H1 (cell line): ENCODE data around the gene PEX5L. TPM values are rescaled to one million over a fixed set of nuclear protein-coding genes. Genes with fewer than 3 reads are reported as not detected.

Experiments
- CTCF ChIA-PET: fragments of 300-600 bp; sonication (Branson Sonifier 250); formaldehyde crosslinking; loops from one replicate; lab custom pipeline; 2021; ENCODE audit not compliant: partially characterized antibody; lab: Charles Lee
- POLR2A ChIA-PET: fragments of 300-600 bp; sonication (Branson Sonifier 250); formaldehyde crosslinking; loops from one replicate; lab custom pipeline; 2021; ENCODE audit warnings: inconsistent platforms; ENCODE audit not compliant: partially characterized antibody; lab: Charles Lee
- DNase-seq, 2 experiments: peaks; one replicate each; pipeline versions ENCODE4 v3.0.0 to v3.0.0-alpha.2; 2010 to 2022; ENCODE audit warnings: low spot score in 2 of 2, low read depth in 1 of 2, mixed read lengths in 1 of 2
- FAIRE-seq: peaks from 2 replicates; lab custom pipeline; 2011; peaks lifted over from hg19 to GRCh38; lab: Jason Lieb, UNC
- H2AFZ ChIP-seq: 2 replicates; pipeline ENCODE4 v1.8.1; 2012; ENCODE audit warnings: low read length, inconsistent platforms
- H2AK5ac ChIP-seq: 2 replicates; pipeline ENCODE4 v1.6.1; 2013; ENCODE audit warnings: low read depth, low read length
- H2BK120ac ChIP-seq: replicated peaks from 2 replicates; pipeline ENCODE3; 2013; ENCODE audit warnings: low read depth, low read length, inconsistent platforms
- H2BK12ac ChIP-seq: 2 replicates; pipeline ENCODE4 v1.6.1; 2013; ENCODE audit warnings: low read depth, low read length
- H2BK15ac ChIP-seq: 2 replicates; pipeline ENCODE4 v1.6.1; 2013; ENCODE audit warnings: low read length
- H2BK20ac ChIP-seq: 2 replicates; pipeline ENCODE4 v1.6.1; 2013; ENCODE audit warnings: low read length
- H2BK5ac ChIP-seq: 2 replicates; pipeline ENCODE4 v1.6.1; 2013; ENCODE audit warnings: low read depth, low read length
- H3K14ac ChIP-seq: 2 replicates; pipeline ENCODE4 v1.6.1; 2013; ENCODE audit warnings: inconsistent platforms; ENCODE audit not compliant: insufficient read length
- H3K18ac ChIP-seq: 2 replicates; pipeline ENCODE4 v1.6.1; 2013; ENCODE audit warnings: low read length; ENCODE audit errors: extremely low read depth
- H3K23ac ChIP-seq: 2 replicates; pipeline ENCODE4 v1.6.1; 2013; ENCODE audit warnings: inconsistent platforms; ENCODE audit not compliant: insufficient read length
- H3K23me2 ChIP-seq: 2 replicates; pipeline ENCODE4 v1.6.1; 2013; ENCODE audit warnings: low read depth, low read length
- H3K27ac ChIP-seq: 2 replicates; pipeline ENCODE4 v1.6.1; 2011; ENCODE audit warnings: low read depth, low read length, inconsistent platforms
- H3K27me3 ChIP-seq, 4 experiments: replicated peaks in 1 of 4; 1 replicate in 1 of 4; 2 replicates in 3 of 4; pipeline versions ENCODE4 v1.6.1 to v1.8.1; 2011 to 2013; ENCODE audit warnings: low read length in 3 of 4, mild to moderate bottlenecking in 3 of 4, inconsistent platforms in 2 of 4, mixed read lengths in 2 of 4, moderate library complexity in 1 of 4; ENCODE audit not compliant: control insufficient read depth in 3 of 4, insufficient read depth in 3 of 4; ENCODE audit errors: extremely low read depth in 1 of 4
- H3K36me3 ChIP-seq, 4 experiments: 2 replicates each; pipeline versions ENCODE4 v1.6.1 to v1.8.1; 2011 to 2013; ENCODE audit warnings: mild to moderate bottlenecking in 4 of 4, low read length in 3 of 4, moderate library complexity in 2 of 4, control low read depth in 1 of 4, inconsistent platforms in 1 of 4; ENCODE audit not compliant: insufficient read depth in 4 of 4, control insufficient read depth in 2 of 4
- H3K4ac ChIP-seq: replicated peaks from 2 replicates; pipeline ENCODE3; 2013; ENCODE audit warnings: low read length, low read depth, mixed read lengths, inconsistent platforms; ENCODE audit not compliant: insufficient read length
- H3K4me1 ChIP-seq, 4 experiments: replicated peaks in 1 of 4; 1 replicate in 1 of 4; 2 replicates in 3 of 4; pipeline versions ENCODE4 v1.6.1 to v1.8.1; 2011 to 2013; ENCODE audit warnings: low read length in 3 of 4, inconsistent platforms in 2 of 4, mixed read lengths in 1 of 4; ENCODE audit not compliant: insufficient read depth in 4 of 4, control insufficient read depth in 3 of 4
- H3K4me2 ChIP-seq, 2 experiments: 2 replicates each; pipeline versions ENCODE4 v1.6.1 to v1.8.1; 2011 to 2013; ENCODE audit warnings: low read depth in 2 of 2, low read length in 2 of 2, control low read depth in 1 of 2, inconsistent platforms in 1 of 2, mild to moderate bottlenecking in 1 of 2; ENCODE audit not compliant: insufficient read depth in 1 of 2
- H3K4me3 ChIP-seq, 4 experiments: fragments of 200-600, 300-600 bp in 1 of 4; sonication (generic), shearing (Covaris generic), sonication (Bioruptor Twin) in 1 of 4; 2 replicates each; pipeline versions ENCODE4 v1.5.1 to v1.8.1; 2011 to 2016; ENCODE audit warnings: low read length in 4 of 4, low read depth in 3 of 4, control low read depth in 2 of 4, inconsistent platforms in 2 of 4, mild to moderate bottlenecking in 2 of 4, mixed read lengths in 1 of 4, moderate library complexity in 1 of 4; ENCODE audit not compliant: insufficient read depth in 2 of 4; ENCODE audit errors: extremely low read depth in 1 of 4
- H3K56ac ChIP-seq: replicated peaks from 2 replicates; pipeline ENCODE3; 2013; ENCODE audit warnings: low read depth, mild to moderate bottlenecking, mixed read lengths, low read length, inconsistent platforms; ENCODE audit not compliant: insufficient read length
- H3K79me1 ChIP-seq: 2 replicates; pipeline ENCODE4 v1.6.1; 2013; ENCODE audit warnings: low read depth, low read length, control low read depth
- H3K79me2 ChIP-seq, 2 experiments: 2 replicates each; pipeline versions ENCODE4 v1.6.1 to v1.8.1; 2012 to 2013; ENCODE audit warnings: low read length in 2 of 2, mild to moderate bottlenecking in 2 of 2, inconsistent platforms in 1 of 2; ENCODE audit not compliant: insufficient read depth in 2 of 2, control insufficient read depth in 1 of 2
- H3K9ac ChIP-seq, 4 experiments: replicated peaks in 1 of 4; 1 replicate in 1 of 4; 2 replicates in 3 of 4; pipeline versions ENCODE4 v1.6.1 to v1.8.1; 2011 to 2013; ENCODE audit warnings: low read depth in 3 of 4, low read length in 3 of 4, control low read depth in 2 of 4, mild to moderate bottlenecking in 2 of 4, moderate library complexity in 2 of 4, inconsistent platforms in 1 of 4; ENCODE audit errors: extremely low read depth in 1 of 4
- H3K9me3 ChIP-seq, 2 experiments: 2 replicates each; pipeline versions ENCODE4 v1.6.1 to v1.8.1; 2012 to 2013; ENCODE audit warnings: mild to moderate bottlenecking in 2 of 2, moderate library complexity in 2 of 2, control low read depth in 1 of 2, inconsistent platforms in 1 of 2, low read depth in 1 of 2, low read length in 1 of 2, mixed read lengths in 1 of 2; ENCODE audit not compliant: insufficient read depth in 2 of 2
- H4K20me1 ChIP-seq, 2 experiments: replicated peaks in 1 of 2; 2 replicates each; pipeline versions ENCODE3 to v1.8.1; 2011 to 2013; ENCODE audit warnings: inconsistent platforms in 2 of 2, low read length in 2 of 2, mild to moderate bottlenecking in 1 of 2; ENCODE audit not compliant: insufficient read depth in 2 of 2, control insufficient read depth in 1 of 2
- H4K5ac ChIP-seq: 2 replicates; pipeline ENCODE4 v1.6.1; 2013; ENCODE audit warnings: low read length, low read depth, mixed read lengths, inconsistent platforms; ENCODE audit not compliant: insufficient read length
- H4K8ac ChIP-seq: 2 replicates; pipeline ENCODE4 v1.8.0; 2013; ENCODE audit warnings: mild to moderate bottlenecking, moderate library complexity, low read length, inconsistent platforms; ENCODE audit not compliant: insufficient read depth; ENCODE audit errors: extremely low read depth
- H4K91ac ChIP-seq: replicated peaks from 2 replicates; pipeline ENCODE3; 2013; ENCODE audit warnings: low read length, mixed read lengths, inconsistent platforms; ENCODE audit not compliant: insufficient read length
- CBX5 ChIP-seq: fragments of 300-800, 300-1000 bp; sonication (generic); IDR thresholded peaks from 2 replicates; pipeline ENCODE4 v1.7.1; 2016; ENCODE audit warnings: antibody characterized with exemption, low read length, low read depth
- POLR2A ChIP-seq, 2 experiments: IDR thresholded peaks; 1 replicate in 1 of 2; 2 replicates in 1 of 2; pipeline ENCODE4 v1.6.1; 2011; ENCODE audit warnings: low read depth in 2 of 2, low read length in 2 of 2, mild to moderate bottlenecking in 2 of 2; ENCODE audit errors: control extremely low read depth in 1 of 2
- RNF2 ChIP-seq: fragments of 200-900, 300-1000 bp; sonication (generic); IDR thresholded peaks from 2 replicates; pipeline ENCODE4 v1.7.1; 2016; ENCODE audit warnings: borderline replicate concordance, low read depth, mild to moderate bottlenecking, antibody characterized with exemption, low read length; ENCODE audit not compliant: poor library complexity, severe bottlenecking; ENCODE audit errors: missing control alignments
- WGBS, 2 experiments: shearing (Covaris generic) in 1 of 2; methylation state at CpG; one replicate each; pipeline versions ENCODE4 v1.1.6 to v1.1.7; 2013 to 2015; ENCODE audit warnings: low lambda C conversion rate in 2 of 2, mixed read lengths in 2 of 2, inconsistent platforms in 1 of 2, low coverage in 1 of 2, missing lambda C conversion rate in 1 of 2; ENCODE audit not compliant: insufficient replicate concordance in 2 of 2, insufficient coverage in 1 of 2, insufficient read length in 1 of 2; ENCODE audit errors: extremely low coverage in 1 of 2, missing lambda C conversion rate in 1 of 2; 5-methylcytosine and 5-hydroxymethylcytosine counted together
- polyA plus RNA-seq, 7 experiments: library from polyadenylated mRNA; depleted of rRNA in 3 of 7; stranded (reverse) in 5 of 7; unstranded in 2 of 7; fragments of >200 nt in 5 of 7; fragments of 200-250 nt in 2 of 7; gene quantifications; 1 replicate in 5 of 7; 2 replicates in 1 of 7; 4 replicates in 1 of 7; pipeline versions ENCODE4 v1.2.1 to v1.2.3, GENCODE V29; 2011 to 2013; ENCODE audit warnings: missing spikeins in 2 of 7, mixed read lengths in 2 of 7
- total RNA-seq: library from RNA; stranded (reverse); fragmentation: NEBNext Ultra II Directional; extraction: Animal tissue kit (Norgen Biotek cat#: 25700); gene quantifications from 2 replicates; pipeline ENCODE4 v1.2.1, GENCODE V29; 2021

PEX5L gene
- total and polyA plus RNA-seq, 2 of the 8 experiments (the other 6 are each of a cell fraction or from before 2014, with no cell fraction given) = 0.80 to 4.2 TPM

DNA sequence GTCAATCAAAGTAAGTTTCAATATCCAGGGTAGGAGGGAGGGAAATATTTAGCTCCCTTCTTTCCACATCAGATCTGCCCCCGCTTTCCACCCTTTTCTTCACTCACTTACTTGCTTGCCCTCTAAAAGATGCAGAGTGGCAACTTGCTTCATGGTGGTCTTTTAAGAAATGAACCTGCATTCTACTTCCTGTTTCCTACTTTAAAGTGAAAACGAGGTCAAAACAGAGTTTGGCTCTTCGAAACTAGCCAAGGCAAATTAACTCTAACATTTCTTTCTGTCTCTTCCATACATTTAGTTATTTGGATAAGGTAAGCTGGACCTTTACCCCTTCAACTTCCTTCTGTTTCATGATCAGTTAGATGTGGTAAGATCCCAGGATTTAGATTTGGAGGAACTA, 34.2 kb upstream of the PEX5L start:
- H3K79me1 ChIP-seq = no peaks in the 10 kb centered on the region
- H4K20me1 ChIP-seq = no peaks in the 10 kb centered on the region
- H3K14ac ChIP-seq = no peak overlapping the region
- H2BK120ac ChIP-seq = no peak overlapping the region
- H3K79me2 ChIP-seq = no peaks in the 10 kb centered on the region
- H2BK5ac ChIP-seq = no peak overlapping the region
- H2BK20ac ChIP-seq = no peak overlapping the region
- no peak overlapping the region for H2BK15ac ChIP-seq
- peak overlapping the region; percentile 78 for H2AFZ ChIP-seq
- no peak overlapping the region for H3K9ac ChIP-seq
- H4K8ac ChIP-seq = no peak overlapping the region
- no peak overlapping the region for H3K27ac ChIP-seq
- H3K4me2 ChIP-seq = no peak overlapping the region
- no peak overlapping the region for H3K18ac ChIP-seq
- no peak overlapping the region for H3K23ac ChIP-seq
- H3K36me3 ChIP-seq = no peaks in the 10 kb centered on the region
- no peaks in the 10 kb centered on the region for H3K27me3 ChIP-seq
- H3K4me3 ChIP-seq = no peak overlapping the region
- POLR2A ChIA-PET = interaction anchor here (0.5 to 0.6 kb wide), 2 partner anchors 35 to 63 kb away, joined by 3 read pairs; no protein-coding TSS in a partner anchor
- H4K91ac ChIP-seq = no peak overlapping the region
- no peak overlapping the region for H2BK12ac ChIP-seq
- CTCF ChIA-PET = no interaction called here
- H4K5ac ChIP-seq = no peak overlapping the region
- H3K4ac ChIP-seq = no peak overlapping the region
- no peak overlapping the region for H3K56ac ChIP-seq
- peaks cover 2 to 8% (median 5%) of the 10 kb centered on the region in 4 experiments; a peak in 6 of 7 replicates for H3K4me1 ChIP-seq
- H2AK5ac ChIP-seq = no peak overlapping the region
- 87% methylated on average over 3 of the region's 3 CpGs; no CpG with 5 or more reads in 1 of the 2 experiments for WGBS, 2 experiments
- TF ChIP-seq RNF2 (no peak), POLR2A (IDR thresholded peaks at IDR 0.05; ENCODE audit: control extremely low read depth in 1 of 2, low read depth in 2 of 2, low read length in 2 of 2) (no peak), CBX5 (no peak)
- FAIRE-seq (no peak), DNase-seq (no peak)
- no peaks in the 10 kb centered on the region for H3K9me3 ChIP-seq
- no peaks in the 10 kb centered on the region for H3K23me2 ChIP-seq
